NCI-H2227 (cell line): ENCODE results near the gene SLC39A1.
A peak's percentile ranks its signal among the peaks of the same experiment; 100 is the strongest.
"Not testable (repeated sequence)": the region's sequence is repeated elsewhere in the genome, so short reads cannot be mapped to it uniquely, and the experiment has no call there.

Source experiments
- DNase-seq: peaks from one replicate; lab custom pipeline; 2025; ENCODE audit not compliant: unreplicated experiment; lab: John Stamatoyannopoulos, UW

SLC39A1 gene

GRCh38 chr1:153932156-153933131, 30.9 kb downstream of the SLC39A1 start:
- DNase-seq = no peak

GRCh38 chr1:153929981-153930948, 33.1 kb downstream of the SLC39A1 start:
- DNase-seq = no peak

GRCh38 chr1:153929426-153929825, 33.9 kb downstream of the SLC39A1 start:
- no peak for DNase-seq

GRCh38 chr1:153928791-153929341, 34.5 kb downstream of the SLC39A1 start:
- no peak for DNase-seq

GRCh38 chr1:153928245-153928644, 35.1 kb downstream of the SLC39A1 start:
- DNase-seq = no peak

DNA sequence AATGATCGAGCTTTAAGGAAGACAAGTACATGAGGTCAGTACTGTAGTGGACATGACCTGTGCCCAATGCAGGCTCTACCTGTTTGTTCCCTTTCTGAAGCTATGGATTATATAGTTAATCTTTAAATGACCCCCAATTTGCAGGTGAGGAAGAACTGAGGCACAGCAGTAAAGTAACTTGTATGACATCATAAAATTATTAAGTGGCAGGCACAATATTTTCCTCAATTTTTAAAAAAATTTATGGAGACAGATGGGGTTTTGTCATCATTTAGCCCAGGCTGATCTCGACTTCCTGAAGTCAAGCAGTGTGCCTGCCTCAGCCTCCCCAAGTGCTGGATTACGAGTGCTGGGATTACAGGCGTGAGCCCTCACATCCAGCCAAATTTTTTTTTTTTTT, 36.9 kb downstream of the SLC39A1 start:
- no peak for DNase-seq

GRCh38 chr1:153922972-153923925, 40.1 kb downstream of the SLC39A1 start, which contains the start of gene GATAD2B:
TSS of gene GATAD2B (minus strand) at chr1:153922972. CDS start at chr1:153828347, 94,625 bp downstream.
- DNase-seq = peak; percentile 100

DNA sequence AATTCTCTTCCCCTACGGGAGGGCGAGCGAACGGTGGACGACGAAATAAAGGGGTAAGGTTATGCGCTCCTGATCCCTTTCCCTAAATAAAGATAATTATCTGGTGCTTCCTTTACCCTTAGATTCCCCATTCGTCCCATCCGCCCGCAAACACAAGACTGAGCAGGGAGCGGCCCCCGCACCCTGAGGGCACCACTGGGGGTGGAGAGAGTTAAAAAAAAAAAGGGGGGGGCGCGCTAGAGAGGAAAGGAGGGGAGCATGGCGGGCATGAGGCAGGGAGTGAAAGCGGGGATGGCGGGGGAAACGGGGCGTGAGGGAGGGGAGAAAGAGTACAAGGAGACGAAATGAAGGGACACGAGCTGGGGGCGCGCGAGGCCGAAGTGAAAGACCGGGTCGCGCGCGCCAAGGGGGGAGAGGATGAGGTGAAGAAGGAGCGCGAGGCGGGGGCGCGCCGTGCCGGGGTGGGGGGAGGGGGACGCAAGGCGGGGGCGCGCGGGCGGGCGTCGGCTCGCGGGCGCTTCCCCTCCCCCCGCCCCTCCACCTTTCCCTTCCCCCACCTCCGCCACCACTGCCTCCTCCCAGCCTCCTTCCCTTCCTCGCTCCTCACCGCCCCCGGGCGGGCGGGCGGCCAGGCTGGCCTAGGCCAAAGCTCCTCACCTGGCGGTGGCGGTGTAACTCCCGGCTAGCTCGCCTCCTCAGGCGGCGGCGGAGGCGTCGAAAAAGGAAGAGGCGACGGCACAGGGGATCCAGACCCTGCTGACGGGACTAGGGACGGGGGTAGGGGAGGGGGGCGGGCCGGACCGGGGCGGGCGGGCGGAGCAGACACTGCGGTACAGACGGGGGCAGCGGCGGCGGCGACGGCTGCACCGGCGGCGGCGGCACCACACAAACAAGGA, 41.0 kb downstream of the SLC39A1 start:
- peak; percentile 91 for DNase-seq

DNA sequence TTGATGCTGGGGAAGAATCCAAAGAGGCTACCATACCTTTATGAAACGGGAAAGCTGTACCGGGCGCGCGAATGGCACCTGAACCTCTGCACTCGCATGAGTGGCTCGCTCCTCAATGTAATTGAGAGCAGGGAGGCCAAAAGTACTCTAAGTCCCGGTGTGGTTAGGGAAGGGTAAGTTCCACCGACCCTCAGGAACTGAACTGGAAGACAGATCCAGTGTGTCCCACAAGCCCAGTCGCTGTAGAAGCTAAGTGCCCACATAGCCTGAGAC, 41.6 kb downstream of the SLC39A1 start:
- no peak for DNase-seq

DNA sequence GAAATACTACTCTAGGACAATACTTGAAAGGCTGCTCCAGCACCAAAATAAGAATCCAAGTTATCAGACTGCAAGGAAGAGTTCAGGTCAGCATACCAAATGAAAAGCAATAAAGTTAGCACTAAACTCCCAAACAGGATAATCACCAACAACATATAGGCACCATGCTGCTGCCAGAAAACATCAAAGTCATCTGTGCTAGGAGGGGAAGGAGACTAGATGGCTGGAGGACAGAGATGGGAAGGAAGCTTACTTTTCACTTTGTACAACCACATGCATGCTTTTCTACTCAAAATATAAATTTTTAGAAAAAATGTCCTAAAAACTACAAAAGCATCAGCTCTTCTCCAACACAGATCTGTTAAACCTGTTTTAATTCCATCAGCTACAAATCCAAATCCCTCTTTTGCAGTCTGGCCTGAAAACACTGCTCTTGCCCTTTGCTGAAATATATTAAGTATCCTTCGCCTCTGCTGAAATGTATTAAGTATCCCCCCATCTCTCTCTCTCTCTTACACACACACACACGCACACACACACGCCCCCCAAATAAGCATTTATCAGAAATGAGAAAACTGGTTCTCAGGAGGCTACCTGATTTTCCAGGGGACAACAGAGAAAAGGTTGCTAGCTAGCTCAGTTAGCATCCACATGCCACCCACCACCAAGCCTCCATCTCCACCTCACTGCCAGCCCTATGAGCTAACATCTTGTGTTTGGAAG, 42.1 kb downstream of the SLC39A1 start:
- no peak for DNase-seq

- no peak for DNase-seq
Measured at GRCh38 chr1:153919876-153920852, 43.2 kb downstream of the SLC39A1 start.

DNA sequence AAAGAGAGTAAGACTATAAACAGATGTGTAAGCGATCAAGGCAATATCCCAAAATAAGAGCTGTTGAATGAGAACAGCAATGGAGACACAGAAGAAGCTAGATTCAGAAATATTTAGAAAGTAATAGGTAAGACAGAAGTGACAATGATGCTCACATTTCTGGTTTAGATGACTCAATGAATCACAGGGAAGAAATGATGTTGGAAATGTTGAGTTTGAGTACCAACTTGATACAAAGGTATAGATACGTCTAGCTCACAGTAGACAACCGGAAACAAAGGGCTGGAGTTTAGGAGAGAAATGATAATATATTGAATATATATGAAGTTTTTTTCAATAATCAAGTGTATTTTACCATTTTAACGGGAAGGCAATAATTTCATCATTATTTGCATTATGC, 47.0 kb downstream of the SLC39A1 start:
- no peak for DNase-seq

DNA sequence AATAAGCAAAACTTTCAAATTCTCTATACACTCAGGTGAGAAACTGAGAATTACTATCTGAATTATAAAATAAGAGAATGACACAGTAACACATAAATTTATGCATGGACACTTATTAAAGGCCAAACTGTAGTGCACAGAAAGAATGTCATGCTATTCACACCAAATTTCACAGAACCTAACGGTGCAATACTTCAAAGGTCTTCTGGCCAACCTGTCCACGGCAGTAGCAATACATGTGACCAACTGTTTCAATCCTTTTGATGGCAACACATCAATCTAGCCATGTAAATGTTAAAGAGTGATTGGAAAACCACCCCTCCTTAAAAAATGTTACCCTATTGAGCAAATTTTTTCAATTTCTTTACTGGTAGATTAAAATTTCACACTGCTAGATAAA, 51.0 kb downstream of the SLC39A1 start:
- DNase-seq = no peak

- DNase-seq = not testable (repeated sequence)
Measured at GRCh38 chr1:153910560-153910959, 52.8 kb downstream of the SLC39A1 start.
